GM12891 (cell line): ENCODE measurements around the gene MYO7A.

Experiments used
- PAX5 ChIP-seq: IDR thresholded peaks from 2 replicates; pipeline ENCODE4 v1.6.1; 2011; ENCODE audit warnings: low read length, moderate library complexity, mild to moderate bottlenecking; ENCODE audit not compliant: insufficient read depth, severe bottlenecking
- POLR2A ChIP-seq: IDR thresholded peaks from 2 replicates; pipeline ENCODE4 v1.6.1; 2011; ENCODE audit warnings: low read depth, low read length, control low read depth
- POLR2AphosphoS5 ChIP-seq: IDR thresholded peaks from 2 replicates; pipeline ENCODE4 v1.6.1; 2011; ENCODE audit warnings: low read depth, low read length, control low read depth
- POU2F2 ChIP-seq: IDR thresholded peaks from 2 replicates; pipeline ENCODE4 v1.6.1; 2011; ENCODE audit warnings: low read depth, mild to moderate bottlenecking, control low read depth, low read length, moderate library complexity
- SPI1 ChIP-seq: IDR thresholded peaks from 2 replicates; pipeline ENCODE4 v1.6.1; 2011; ENCODE audit warnings: low read depth, low read length, control low read depth
- TAF1 ChIP-seq: IDR thresholded peaks from 2 replicates; pipeline ENCODE4 v1.6.1; 2011; ENCODE audit warnings: low read depth, low read length, control low read depth

DNA sequence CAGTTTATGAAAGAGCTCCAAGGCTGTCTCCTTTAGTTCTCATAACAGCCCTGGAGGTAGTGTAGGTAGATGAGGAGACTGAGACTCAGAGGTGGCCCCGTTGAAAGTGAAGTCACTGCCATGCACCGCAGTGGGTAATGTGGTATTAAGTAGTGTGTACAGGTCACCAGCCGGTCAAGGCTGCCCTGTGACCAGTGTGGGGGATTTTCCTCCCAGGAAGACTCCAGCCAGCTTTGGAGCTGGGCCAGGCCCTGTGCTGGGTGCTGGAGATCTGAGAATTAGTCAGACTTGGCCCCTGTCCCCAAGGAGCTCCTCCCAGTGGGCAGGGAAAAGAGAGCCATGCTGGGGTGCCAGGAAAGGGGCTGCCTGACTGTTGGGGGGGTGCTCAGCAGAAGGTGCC lies 20.1 kb upstream of the MYO7A start:
- TF ChIP-seq POLR2AphosphoS5 (no peak), POLR2A (no peak), TAF1 (no peak), SPI1 (no peak), POU2F2 (no peak), PAX5 (no peak)
